AG09319 (cell line): ENCODE measurements around the gene ETS2.

Experiments
- DNase-seq: peaks from one replicate; pipeline ENCODE4 v3.0.0-alpha.2; 2010; ENCODE audit warnings: low read depth; ENCODE audit errors: extremely low read depth
- CTCF ChIP-seq: IDR thresholded peaks from 2 replicates; pipeline ENCODE4 v1.5.1; 2011; ENCODE audit warnings: low read depth, mild to moderate bottlenecking, inconsistent platforms, low read length, moderate library complexity

ETS2 gene

GRCh38 chr21:38807441-38807871 is 1.7 kb downstream of the ETS2 start:
- DNase-seq: no peak
- no peak for TF ChIP-seq CTCF

GRCh38 chr21:38807986-38808385 is 2.3 kb downstream of the ETS2 start:
- DNase-seq: no peak
- no peak for TF ChIP-seq CTCF

DNA sequence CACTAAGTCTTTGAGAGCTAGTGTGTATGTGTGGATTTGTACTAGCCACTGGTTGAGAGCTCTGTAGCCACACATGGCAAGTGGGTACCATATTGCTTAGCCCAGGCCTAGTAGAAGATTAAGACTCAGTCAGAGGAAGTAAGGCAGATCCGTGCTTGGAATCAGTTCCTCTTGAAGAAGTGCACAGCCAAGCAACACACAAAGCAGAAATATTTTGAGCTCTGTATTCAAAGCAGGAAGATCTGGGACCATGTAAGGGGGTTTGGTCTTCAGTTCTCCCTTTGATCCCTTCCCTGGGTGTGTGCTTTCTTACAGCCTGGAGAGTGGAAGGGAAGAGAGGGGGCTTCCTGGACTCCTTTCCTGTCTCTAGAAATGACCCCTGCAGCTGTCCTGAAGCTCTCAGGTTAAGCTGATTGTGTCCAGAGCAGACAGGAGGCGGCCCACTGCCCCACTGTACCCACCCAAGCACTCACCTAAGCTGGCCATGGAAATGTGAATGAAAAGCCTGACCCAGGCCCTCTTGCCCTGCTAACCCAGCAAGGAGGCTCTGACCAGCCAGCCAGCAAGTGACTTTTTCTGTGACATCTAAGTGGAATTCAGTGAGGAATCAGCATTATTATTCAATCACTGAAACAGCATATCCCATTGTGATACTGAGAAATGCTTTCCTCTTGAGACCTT is 3.6 kb downstream of the ETS2 start:
- DNase-seq: no peak
- no peak for TF ChIP-seq CTCF

GRCh38 chr21:38810034-38810825 is 4.5 kb downstream of the ETS2 start:
- DNase-seq: no peak
- no peak for TF ChIP-seq CTCF

DNA sequence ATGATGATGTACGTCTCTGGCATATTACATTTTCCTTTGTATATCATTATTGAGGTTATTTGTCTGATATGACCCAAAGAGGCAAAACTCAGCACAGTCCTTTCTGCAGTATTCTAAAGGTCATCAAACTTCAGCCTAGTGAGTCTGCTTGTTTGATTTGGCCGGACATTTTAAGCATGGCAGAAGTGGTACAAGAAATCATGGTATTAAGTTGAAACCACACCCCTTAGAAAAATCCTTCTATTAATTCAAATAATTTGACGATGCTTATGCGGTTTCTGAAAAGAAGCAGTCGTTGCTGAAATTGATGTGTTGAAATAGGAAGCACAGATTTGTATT is 5.1 kb downstream of the ETS2 start:
- no peak for TF ChIP-seq CTCF
- no peak for DNase-seq

- no peak for TF ChIP-seq CTCF
- DNase-seq: peak; percentile 61
Observed at GRCh38 chr21:38811257-38811656, 5.5 kb downstream of the ETS2 start.

- no peak for DNase-seq
- no peak for TF ChIP-seq CTCF
Observed at GRCh38 chr21:38813143-38813542, 7.4 kb downstream of the ETS2 start.
